Measurements from ENCODE around the gene IL23R.

IL23R gene

GRCh38 chr1:67148516-67149178 is 17.6 kb upstream of the IL23R start:
- DNase-seq (ENCODE audit: low spot score), result peak; percentile 22

DNA sequence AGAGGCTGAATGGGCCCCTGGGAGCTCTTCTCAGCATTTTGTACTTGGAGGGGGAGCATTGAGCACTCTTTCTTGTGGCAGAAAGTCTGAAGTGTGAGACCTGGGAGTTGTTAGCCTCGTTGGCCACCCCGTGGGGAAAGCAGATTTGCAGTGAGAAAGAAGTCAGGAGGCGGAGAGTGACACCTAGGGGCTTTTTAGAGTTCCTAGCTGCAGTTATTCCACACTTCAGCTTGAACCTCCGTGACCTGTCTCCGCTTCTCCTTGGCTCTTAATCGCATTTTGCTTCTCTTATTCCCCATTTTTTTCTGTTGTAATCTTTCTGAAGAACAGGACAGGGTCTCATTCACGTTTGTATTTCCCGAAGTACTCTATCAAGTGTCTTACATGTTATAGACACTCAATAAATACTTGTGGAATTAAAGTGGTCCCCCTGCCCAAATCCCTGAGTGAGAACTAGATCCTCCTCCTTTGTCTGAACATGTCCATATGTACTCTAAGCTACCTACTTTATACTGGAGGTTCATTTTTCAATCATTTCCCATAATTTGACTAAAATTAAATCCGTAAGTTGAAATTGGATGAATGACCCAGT is 17.0 kb upstream of the IL23R start:
- DNase-seq (ENCODE audit: low spot score), result peak; percentile 85

DNA sequence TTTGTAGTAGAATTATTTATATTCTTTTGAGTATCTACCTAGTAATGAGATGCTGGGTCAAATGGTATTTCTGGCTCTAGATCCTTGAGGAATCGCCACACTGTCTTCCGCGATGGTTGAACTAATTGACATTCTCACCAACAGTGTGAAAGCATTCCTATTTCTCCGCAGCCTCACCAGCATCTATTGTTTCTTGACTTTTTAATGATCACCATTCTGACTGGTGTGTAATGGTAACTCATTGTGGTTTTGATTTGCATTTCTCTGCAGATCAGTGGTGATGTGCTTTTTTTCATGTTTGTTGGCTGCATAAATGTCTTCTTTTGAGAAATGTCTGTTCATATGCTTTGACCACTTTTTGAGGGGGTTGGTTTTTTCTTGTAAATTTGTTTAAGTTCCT is 15.3 kb upstream of the IL23R start:
- no peak for DNase-seq (ENCODE audit: low spot score)

DNA sequence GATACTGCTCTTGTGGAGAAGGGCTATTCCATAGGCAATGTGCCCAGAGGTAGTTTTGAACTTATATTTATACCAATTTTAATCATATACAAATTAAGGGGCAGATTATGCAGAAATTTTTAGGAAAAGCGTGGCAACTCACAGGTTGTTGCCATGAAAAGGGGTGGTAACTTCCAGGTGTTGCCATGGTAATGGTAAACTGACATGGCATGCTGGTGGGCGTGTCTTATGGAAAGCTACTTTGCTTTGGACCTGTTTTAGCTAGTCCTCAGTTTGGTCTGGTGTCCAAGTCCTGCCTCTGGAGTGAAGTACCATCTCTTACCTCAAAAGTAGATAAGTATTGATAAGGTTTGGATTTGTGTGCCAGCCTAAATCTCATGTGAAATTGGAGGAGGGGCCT is 7.9 kb upstream of the IL23R start:
- DNase-seq (ENCODE audit: low spot score), result no peak

- no peak for DNase-seq (ENCODE audit: low spot score)
Measured at GRCh38 chr1:67159233-67159632, 7.0 kb upstream of the IL23R start.

DNA sequence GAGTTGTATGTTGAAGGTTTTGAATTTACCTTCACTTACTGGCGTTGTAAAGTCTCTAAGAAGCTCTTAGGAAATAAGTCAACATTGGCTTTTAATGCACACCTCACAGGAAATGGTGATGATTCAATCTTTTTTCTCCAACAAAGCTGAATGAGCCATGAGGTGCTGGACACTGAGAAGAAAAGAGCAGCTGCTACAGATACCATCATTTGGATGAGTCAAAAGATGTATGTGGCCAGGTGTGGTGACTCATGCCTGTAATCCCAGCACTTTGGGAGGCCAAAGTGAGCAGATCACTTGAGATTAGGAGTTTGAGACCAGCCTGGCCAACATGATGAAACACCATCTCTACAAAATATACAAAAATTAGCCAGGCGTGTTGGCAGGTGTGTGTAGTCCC is 3.3 kb upstream of the IL23R start:
- DNase-seq (ENCODE audit: low spot score), result no peak

DNA sequence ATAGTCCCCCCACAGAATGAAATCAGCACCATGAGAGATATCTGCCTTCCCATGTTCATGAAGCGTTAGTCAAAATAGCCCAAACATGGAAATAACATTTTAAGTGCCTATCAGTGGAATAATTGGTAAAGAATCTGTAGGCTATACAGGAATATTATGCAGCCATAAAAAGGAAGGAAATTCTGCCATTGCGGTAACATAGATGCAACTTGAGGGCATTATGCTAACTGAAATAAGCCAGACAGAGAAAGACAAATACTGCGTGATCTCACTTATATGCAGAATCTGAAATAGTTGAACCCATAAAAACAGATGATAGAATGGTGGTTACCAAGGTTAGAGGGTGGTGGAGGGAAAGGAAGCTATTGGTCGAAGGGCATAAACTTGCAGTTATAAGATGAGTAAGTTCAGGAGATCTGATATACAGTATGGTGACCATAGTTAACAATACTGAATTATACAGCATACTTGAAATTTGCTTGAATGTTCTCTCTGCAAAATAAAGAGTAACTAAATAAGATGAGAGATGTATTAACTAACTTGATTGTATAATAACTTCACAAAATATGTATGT is 699 bp upstream of the IL23R start:
- DNase-seq (ENCODE audit: low spot score), result no peak

GRCh38 chr1:67169496-67169895 is 3.2 kb downstream of the IL23R start:
- DNase-seq (ENCODE audit: low spot score), result no peak

DNA sequence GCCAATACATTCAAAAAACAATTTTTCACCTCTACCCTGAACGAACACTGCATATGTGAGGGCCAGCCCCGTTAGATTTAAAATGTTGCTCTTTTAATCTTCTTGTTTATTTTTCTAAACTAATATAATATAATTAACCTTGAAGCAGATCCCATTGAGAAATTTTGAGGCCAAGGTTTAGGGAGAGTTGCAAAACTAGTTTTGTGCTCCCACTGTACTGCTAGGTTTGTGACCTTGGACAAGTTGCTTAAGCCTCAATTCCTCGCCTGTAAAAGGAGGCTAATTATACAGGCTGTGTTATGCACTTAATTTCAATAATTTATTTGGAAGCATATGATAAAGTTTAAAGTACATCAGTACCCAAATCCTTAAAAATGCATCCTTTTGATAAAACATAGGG is 3.7 kb downstream of the IL23R start:
- DNase-seq (ENCODE audit: low spot score), result no peak

DNA sequence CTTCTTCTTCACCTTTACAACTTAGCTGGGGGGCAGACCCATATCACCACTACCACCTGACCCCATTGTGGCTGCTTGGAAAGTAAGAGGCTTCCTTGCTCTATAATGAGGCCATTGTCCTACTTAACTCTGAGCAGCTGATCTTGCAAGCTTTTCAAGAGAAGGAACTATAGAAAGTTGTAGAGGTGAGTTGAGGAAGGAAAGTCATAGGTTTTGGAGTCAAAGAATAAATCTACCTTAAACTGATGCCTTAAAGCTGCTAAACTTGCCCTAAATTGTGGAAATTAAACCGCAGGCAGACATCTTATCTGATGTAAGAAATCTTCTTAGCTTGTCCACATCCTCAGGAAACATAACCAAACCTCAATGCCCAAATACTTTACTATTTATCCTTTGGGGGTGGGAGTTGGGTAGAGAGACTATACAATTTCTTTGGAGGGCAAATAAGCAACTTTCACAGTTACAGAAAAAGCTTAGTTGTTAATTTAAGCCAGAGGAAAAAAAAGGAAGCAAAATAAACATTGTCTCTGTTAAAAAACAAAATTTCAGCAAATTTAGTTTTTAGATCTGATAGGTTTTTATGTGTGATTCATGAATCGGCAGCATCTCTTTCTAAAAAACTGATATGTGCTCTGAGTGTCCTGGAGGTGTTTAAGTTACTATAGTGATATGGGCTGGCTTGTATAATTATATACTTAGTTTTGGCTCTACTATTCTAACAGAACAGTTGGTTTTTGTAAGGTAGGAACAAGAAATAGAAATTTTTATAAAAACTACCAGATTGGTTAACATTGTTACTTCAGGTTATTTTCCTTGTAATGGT is 4.7 kb downstream of the IL23R start:
- DNase-seq (ENCODE audit: low spot score), result no peak

DNA sequence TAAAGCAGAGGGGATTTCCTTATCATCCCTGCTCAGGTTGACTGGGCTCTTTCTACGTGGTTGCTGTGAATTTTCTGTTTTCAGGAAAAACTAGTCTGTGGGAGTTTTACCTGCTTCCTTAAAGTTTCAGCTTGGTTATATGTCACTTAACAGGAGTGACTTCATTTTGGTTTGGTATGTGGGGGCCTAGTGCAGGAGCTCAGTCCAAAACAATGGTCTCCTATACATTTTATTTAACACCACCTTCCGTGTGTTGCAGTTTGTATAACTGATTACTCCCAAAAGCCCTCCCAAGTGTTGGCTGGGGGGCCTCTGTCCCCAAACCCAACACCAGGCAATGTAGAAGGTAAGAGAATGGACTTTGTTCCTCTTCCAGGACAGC is 5.3 kb downstream of the IL23R start:
- DNase-seq (ENCODE audit: low spot score), result no peak

DNA sequence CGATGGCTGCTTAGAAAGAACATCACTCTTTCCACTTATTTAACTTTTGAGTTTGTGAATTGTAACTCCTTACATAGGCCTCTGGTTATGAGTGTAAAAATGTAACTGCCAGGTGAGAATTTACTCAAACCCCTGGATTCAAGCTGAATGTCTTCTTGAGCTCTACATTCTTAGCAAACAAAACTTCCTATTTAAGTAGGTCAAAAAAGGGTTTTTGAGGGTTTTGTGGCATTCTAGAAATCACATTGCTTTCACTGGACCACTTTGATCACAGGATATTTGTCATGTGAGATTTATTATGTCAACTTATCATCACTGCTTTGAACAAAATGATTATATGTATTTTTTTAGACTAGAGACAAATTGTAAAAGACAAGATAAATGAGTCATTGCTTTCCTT is 5.7 kb downstream of the IL23R start:
- no peak for DNase-seq (ENCODE audit: low spot score)

- DNase-seq (ENCODE audit: low spot score), result no peak
Measured at GRCh38 chr1:67173988-67174387, 7.7 kb downstream of the IL23R start.

DNA sequence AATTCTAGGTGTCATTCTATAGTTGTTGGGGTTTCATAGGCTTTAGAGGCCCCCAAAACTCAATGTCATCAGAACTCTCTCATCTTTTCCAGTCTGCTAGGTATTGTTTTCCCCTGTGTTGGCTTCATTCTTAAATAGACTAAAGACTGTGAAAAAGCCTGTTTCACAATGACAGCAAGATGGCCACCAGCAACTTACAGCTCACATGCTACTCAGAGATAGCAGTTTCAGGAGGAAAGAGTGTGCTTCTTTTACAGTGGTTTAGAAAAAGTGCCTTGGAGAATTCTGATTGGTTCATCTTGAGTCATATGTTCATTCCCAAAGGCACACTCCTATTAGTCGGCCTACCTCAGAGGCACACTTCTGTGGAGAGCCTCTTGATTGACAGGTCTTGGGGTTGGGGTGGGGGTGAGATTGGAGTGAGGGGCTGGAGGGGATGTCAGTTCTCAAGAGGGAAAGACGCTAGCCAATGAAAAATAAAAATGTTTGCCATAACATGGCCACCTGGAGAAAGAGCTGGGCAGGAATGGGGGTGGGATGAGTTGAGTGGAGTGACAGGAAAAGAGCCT is 8.5 kb downstream of the IL23R start:
- no peak for DNase-seq (ENCODE audit: low spot score)

DNA sequence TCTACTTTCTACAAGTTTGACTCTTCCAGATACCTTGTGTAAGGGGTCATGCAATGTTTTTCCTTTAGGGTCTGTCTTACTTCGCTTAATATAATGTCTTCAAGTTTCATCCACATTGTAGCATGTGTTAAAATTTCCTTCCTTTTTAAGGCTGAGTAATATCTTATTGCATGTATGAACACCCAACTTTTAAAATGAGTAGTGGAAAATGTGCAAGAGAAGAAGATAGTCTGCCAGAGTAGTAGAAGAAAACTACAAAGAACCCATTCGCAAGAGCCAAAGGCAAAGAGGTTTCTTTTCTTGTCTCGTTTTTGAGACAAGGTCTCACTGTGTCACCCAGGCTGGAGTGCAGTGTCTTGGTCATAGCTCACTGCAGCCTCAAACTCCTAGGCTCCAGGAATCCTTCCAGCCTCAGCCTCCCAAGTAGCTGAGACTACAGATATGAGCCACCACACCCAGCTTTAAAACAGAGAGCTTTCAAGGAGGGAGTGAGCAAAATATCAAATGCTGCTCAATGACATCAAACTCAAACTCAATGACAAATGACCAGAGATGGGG is 9.4 kb downstream of the IL23R start:
- no peak for DNase-seq (ENCODE audit: low spot score)

DNA sequence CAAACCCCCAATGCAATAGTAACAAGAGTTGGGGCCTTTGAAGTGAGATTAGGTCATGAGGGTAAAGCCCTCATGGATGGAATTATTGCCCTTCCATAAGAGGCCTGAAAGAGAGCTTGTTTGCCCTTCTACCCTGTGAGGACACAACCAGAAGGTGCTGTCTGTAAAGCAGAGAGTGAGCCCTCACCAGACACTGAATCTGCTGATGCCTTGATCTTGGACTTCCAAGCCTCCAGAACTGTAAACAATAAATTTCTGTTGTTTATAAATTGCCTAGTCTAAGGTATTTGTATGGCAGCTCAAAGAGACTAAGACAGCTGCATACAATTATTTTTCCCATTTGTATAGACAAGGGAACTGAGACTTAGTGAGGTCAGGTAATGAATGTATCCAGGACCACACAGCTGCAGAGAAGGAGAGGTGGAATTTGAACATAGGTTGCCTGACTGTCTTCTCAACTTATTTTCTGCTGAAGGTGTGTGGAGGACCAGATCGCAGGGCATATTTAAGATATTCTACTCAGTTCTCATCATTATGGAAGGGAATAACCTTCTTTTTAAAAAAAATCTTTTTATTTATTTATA is 18.7 kb downstream of the IL23R start:
- no peak for DNase-seq (ENCODE audit: low spot score)

- DNase-seq (ENCODE audit: low spot score), result no peak
Measured at GRCh38 chr1:67188137-67188536, 21.9 kb downstream of the IL23R start.

DNA sequence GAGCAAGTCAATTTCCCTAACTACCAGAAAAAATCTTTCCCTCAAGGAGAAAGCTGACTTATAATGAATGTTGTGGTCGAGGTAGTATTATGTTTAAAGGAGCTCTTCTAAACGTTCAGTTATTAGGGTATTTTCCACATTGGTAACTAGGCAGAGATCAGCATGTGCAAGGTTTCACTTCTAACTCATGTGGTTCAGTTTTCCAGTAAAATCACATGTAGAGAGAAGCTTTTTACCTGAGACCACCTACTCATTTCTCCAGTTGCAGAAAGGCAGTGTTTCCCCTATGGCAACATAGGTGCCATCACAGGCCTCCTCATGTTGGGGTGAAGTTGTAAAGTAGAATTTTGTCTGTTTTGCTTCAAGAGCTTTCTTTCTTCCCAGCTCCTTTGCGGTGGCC is 23.7 kb downstream of the IL23R start:
- no peak for DNase-seq (ENCODE audit: low spot score)

- DNase-seq (ENCODE audit: low spot score), result no peak
Measured at GRCh38 chr1:67190410-67190809, 24.2 kb downstream of the IL23R start.

- no peak for DNase-seq (ENCODE audit: low spot score)
Measured at GRCh38 chr1:67190942-67191341, 24.7 kb downstream of the IL23R start.

- DNase-seq (ENCODE audit: low spot score), result no peak
Measured at GRCh38 chr1:67191668-67192520, 25.6 kb downstream of the IL23R start.

Data from GM03348 (cell line).